Thyroid gland (tissue), 4 donors: Measurements from ENCODE around the gene ABL2.

ENCODE experiments used
- CTCF ChIP-seq, 6 experiments: fragments of 200-600 bp in 3 of 6; fragments of 450-650 bp in 3 of 6; sonication (generic) in 3 of 6; IDR thresholded peaks; one replicate each; pipeline ENCODE4 v1.5.1; 2016 to 2019; ENCODE audit warnings: antibody characterized with exemption in 6 of 6, mild to moderate bottlenecking in 2 of 6, inconsistent platforms in 1 of 6, moderate library complexity in 1 of 6
- POLR2A ChIP-seq, 2 donors: fragments of 450-650 bp; IDR thresholded peaks; one replicate each; pipeline ENCODE4 v1.6.1; 2017; ENCODE audit warnings: antibody characterized with exemption in 2 of 2, mild to moderate bottlenecking in 2 of 2, moderate library complexity in 1 of 2

- TF ChIP-seq CTCF (IDR thresholded peaks at IDR 0.05) = no peak
- TF ChIP-seq POLR2A (IDR thresholded peaks at IDR 0.05) = no peak
Measured at GRCh38 chr1:179129702-179130473, 99.6 kb downstream of the ABL2 start.
